Measurements from ENCODE around the gene CPZ. TPM values are rescaled to one million over a fixed set of nuclear protein-coding genes. Genes with fewer than 3 reads are reported as not detected.

The CPZ gene
- total RNA-seq, 4 donors from 2014 or later: 1.2 to 2.0 (median 1.5) TPM; not detected in 1

DNA sequence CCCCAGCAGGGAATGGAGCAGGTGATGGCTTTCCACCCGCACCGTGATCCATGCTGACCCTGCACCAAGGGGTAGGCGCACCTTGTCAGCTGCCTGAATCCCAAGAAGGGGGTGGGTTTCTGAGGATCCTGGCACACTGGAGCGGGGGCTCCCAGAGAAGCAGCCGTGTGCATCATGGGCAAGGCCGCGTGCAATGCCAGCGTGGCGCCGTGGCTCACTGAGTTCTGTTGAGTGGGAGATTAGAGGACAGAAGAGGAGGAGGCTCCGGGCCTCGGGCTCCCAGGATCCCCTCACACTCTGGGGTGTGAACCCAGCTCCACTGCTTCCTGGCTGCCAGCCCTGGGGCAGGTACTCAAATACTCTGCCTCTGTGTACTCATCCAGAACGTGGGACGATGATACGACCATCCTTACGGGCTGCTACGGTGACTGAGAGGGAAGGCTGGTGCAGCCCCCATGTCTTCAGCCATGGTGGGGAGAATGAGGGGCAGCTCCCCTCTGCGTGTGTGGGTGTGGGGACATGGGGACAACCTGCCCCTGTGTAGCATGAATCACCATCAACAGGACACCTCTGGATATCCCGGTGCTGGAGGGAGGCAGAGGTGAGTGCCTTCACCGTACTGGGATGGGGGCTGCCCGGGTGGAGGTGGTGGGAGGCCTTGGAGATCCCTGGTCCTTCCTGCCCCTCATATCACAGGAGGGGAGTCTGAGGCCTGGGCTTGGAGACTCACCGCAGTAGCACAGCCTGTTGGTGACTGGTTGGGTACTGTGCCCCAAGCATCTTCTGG is 52.6 kb downstream of the CPZ start:
- H3K9me3 ChIP-seq: no peaks in the 10 kb centered on the region
- H3K27me3 ChIP-seq: no peaks in the 10 kb centered on the region
- DNase-seq: peak in 1 of 3 donors; percentile 37
- no peak overlapping the region for H3K27ac ChIP-seq
- H3K4me1 ChIP-seq: no peaks in the 10 kb centered on the region
- H3K4me3 ChIP-seq: no peak overlapping the region
- no peaks in the 10 kb centered on the region for H3K36me3 ChIP-seq
- TF ChIP-seq POLR2A (IDR thresholded peaks at IDR 0.05): no peak
- TF ChIP-seq, protein P1, sequence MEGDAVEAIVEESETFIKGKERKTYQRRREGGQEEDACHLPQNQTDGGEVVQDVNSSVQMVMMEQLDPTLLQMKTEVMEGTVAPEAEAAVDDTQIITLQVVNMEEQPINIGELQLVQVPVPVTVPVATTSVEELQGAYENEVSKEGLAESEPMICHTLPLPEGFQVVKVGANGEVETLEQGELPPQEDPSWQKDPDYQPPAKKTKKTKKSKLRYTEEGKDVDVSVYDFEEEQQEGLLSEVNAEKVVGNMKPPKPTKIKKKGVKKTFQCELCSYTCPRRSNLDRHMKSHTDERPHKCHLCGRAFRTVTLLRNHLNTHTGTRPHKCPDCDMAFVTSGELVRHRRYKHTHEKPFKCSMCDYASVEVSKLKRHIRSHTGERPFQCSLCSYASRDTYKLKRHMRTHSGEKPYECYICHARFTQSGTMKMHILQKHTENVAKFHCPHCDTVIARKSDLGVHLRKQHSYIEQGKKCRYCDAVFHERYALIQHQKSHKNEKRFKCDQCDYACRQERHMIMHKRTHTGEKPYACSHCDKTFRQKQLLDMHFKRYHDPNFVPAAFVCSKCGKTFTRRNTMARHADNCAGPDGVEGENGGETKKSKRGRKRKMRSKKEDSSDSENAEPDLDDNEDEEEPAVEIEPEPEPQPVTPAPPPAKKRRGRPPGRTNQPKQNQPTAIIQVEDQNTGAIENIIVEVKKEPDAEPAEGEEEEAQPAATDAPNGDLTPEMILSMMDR (IDR thresholded peaks at IDR 0.05): no peak

- Histone ChIP-seq H3K27me3 (no peaks in the 10 kb centered on the region), H3K36me3 (no peaks in the 10 kb centered on the region), H3K27ac (no peak overlapping the region), H3K4me3 (no peak overlapping the region), H3K4me1 (no peaks in the 10 kb centered on the region), H3K9me3 (no peaks in the 10 kb centered on the region)
- no peak for TF ChIP-seq POLR2A (IDR thresholded peaks at IDR 0.05)
- TF ChIP-seq, protein P1 (IDR thresholded peaks at IDR 0.05): no peak
- peak in 2 of 3 donors; percentile 23 to 33 for DNase-seq
Measured at GRCh38 chr4:8645753-8646124, 53.2 kb downstream of the CPZ start.

DNA sequence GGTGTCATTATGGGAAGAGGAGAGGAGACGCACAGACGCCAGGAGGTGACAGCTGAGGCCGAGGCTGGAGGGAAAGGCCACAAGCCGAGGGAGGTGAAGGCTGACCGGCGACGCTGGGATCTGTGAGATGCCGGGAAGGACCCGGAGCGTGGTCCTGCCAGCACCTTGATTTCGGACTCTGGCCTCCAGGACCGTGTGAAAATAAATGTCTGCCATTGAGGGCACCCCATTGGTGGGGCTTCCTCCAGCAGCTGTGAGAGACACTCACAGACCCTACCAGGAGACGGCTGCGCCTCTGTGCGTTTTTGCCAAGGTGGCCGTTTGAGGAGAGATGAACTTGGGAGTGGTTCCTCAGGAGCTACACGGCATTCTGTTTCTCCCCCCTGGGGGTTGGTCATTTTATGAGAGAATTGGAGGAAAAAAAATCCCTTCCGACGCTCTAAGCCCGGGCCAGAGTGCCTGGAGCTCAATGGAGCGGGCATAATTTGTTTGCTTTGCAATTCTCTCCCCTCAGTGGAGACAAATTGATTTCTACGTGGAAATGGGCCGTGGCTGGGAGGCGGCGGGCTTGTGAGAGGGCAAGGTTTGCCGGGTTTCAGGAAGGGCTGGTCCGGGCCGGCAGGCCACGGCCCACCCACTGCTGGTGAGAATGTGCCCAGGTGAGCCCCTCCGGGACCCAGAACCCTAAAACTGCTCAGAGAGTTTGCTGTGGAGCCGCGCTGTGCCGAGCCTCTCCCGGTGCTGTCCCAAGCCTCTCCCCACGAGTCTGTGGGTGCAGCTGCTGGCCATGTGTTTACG is 53.9 kb downstream of the CPZ start:
- Histone ChIP-seq H3K27me3 (no peaks in the 10 kb centered on the region), H3K9me3 (no peaks in the 10 kb centered on the region), H3K36me3 (no peaks in the 10 kb centered on the region), H3K27ac (no peak overlapping the region), H3K4me1 (no peaks in the 10 kb centered on the region), H3K4me3 (no peak overlapping the region)
- DNase-seq: peak in 2 of 3 donors; percentile 21 to 40
- TF ChIP-seq POLR2A (IDR thresholded peaks at IDR 0.05): no peak

DNA sequence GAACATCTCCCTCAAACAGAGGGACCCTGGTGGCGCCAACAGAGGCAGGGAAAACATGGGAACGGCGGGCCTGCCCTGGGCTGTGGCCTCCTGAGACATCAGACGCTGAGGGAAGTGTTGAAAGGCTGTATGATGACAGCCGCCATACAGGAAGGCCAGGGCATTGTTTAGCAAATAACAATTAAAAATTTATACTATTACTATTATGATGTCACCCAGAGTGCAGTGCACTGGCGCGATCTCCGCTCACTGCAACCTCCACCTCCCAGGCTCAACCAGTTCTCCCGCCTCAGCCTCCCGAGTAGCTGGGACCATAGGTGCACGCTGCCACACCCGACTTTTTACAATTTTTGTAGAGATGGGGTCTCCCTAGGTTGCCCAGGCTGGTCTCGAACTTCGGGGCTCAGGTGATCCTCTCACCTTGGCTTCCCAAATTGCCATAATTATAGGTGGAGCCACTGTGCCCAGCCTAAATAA is 54.6 kb downstream of the CPZ start:
- no peaks in the 10 kb centered on the region for H3K36me3 ChIP-seq
- no peak overlapping the region for H3K4me3 ChIP-seq
- H3K9me3 ChIP-seq: no peaks in the 10 kb centered on the region
- no peaks in the 10 kb centered on the region for H3K27me3 ChIP-seq
- DNase-seq: peak in 1 of 3 donors; percentile 26
- no peak overlapping the region for H3K27ac ChIP-seq
- TF ChIP-seq POLR2A (IDR thresholded peaks at IDR 0.05): no peak
- TF ChIP-seq, protein P1 (IDR thresholded peaks at IDR 0.05): no peak
- no peaks in the 10 kb centered on the region for H3K4me1 ChIP-seq

DNA sequence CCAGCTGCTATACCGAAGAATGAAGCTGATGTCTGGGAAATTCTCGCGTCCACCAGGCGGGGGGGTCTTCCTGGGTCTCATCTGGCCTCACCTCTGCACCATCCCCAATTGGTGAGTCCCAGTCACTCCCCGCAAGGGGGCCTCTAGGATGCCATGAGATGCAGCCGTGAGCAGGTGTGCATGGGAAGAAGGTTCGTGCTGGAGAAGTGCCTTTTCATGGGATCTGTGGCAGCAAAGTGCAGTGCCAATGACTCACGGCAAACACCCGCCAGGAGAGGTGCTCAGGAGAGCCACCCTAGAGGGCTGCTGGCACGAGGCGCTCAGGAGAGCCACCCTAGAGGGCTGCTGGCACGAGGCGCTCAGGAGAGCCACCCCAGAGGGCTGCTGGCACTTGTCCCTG is 55.1 kb downstream of the CPZ start:
- TF ChIP-seq, protein P1 (IDR thresholded peaks at IDR 0.05): no peak
- TF ChIP-seq POLR2A (IDR thresholded peaks at IDR 0.05): no peak
- Histone ChIP-seq H3K27ac (no peak overlapping the region), H3K4me3 (no peak overlapping the region), H3K4me1 (no peaks in the 10 kb centered on the region), H3K27me3 (no peaks in the 10 kb centered on the region), H3K9me3 (no peaks in the 10 kb centered on the region), H3K36me3 (no peaks in the 10 kb centered on the region)
- peak in 1 of 3 donors; percentile 29 for DNase-seq

DNA sequence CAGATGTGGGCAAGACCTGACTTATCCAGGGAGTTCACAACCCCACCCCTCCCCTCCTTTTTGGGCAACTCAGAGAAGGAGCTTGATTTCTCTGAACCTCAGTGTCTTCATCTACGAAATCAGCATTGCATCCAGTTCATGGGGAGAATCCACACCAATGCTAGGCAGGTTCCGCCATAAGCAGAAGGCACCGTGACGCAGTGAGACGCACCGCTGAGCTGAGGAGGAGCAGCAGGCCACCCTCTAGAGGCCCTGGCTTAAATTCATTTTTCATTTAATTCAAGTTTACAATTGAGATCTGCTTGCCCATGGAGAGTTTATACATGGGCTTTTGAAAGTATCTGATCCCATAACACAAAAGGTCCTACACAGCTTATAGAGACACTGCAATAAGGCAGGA is 55.7 kb downstream of the CPZ start:
- Histone ChIP-seq H3K4me1 (no peaks in the 10 kb centered on the region), H3K27ac (no peak overlapping the region), H3K36me3 (no peaks in the 10 kb centered on the region), H3K4me3 (no peak overlapping the region), H3K9me3 (no peaks in the 10 kb centered on the region), H3K27me3 (no peaks in the 10 kb centered on the region)
- no peak for DNase-seq
- TF ChIP-seq, protein P1 (IDR thresholded peaks at IDR 0.05): no peak
- no peak for TF ChIP-seq POLR2A (IDR thresholded peaks at IDR 0.05)

Measured in Peyer's patch (tissue), 4 donors.